A549 (cell line): ENCODE results near the gene ADARB2.
A peak's percentile ranks its signal among the peaks of the same experiment; 100 is the strongest.

Experiments used
- CBX2 ChIP-seq: fragments of 200-600 bp; sonication (generic); IDR thresholded peaks from 2 replicates; pipeline ENCODE4 v1.6.1; 2016; ENCODE audit warnings: low read depth, mild to moderate bottlenecking, borderline replicate concordance
- CHD2 ChIP-seq: fragments of 150-350 bp; IDR thresholded peaks from 2 replicates; pipeline ENCODE4 v1.6.1; 2014; ENCODE audit warnings: low read length; ENCODE audit not compliant: partially characterized antibody
- MYC ChIP-seq: IDR thresholded peaks from 2 replicates; pipeline ENCODE4 v1.6.1; 2012; ENCODE audit warnings: mild to moderate bottlenecking, inconsistent platforms, low read length, improper control_type of control experiment, borderline replicate concordance
- NPAS2 ChIP-seq: fragments of 250-450 bp; sonication (Bioruptor Pico); IDR thresholded peaks from 2 replicates; pipeline ENCODE4 v1.8.0; 2022; ENCODE audit warnings: mild to moderate bottlenecking, moderate library complexity, borderline replicate concordance
- NR3C1 ChIP-seq: fragments of >200 bp; sonication (Bioruptor Twin); formaldehyde crosslinking; IDR thresholded peaks from 3 replicates; pipeline ENCODE4 v1.6.1; 2017
- POLR2A ChIP-seq: IDR thresholded peaks from 2 replicates; pipeline ENCODE4 v1.6.1; 2012; ENCODE audit warnings: mild to moderate bottlenecking, low read length
- RAD21 ChIP-seq, 2 experiments: fragments of >200 bp in 1 of 2; sonication (Bioruptor Twin) in 1 of 2; formaldehyde crosslinking in 1 of 2; IDR thresholded peaks in 1 of 2; conservative IDR thresholded peaks in 1 of 2; 2 replicates in 1 of 2; 3 replicates in 1 of 2; pipeline ENCODE4 v1.6.1; 2012 to 2018; ENCODE audit warnings: inconsistent platforms in 1 of 2
- RARB ChIP-seq: fragments of 250-450 bp; sonication (Bioruptor Pico); IDR thresholded peaks from 2 replicates; pipeline ENCODE4 v1.8.0; 2021; ENCODE audit warnings: mild to moderate bottlenecking, moderate library complexity
- TFCP2L1 ChIP-seq: fragments of 250-450 bp; sonication (Bioruptor Pico); IDR thresholded peaks from 2 replicates; pipeline ENCODE4 v1.5.0; 2021; ENCODE audit warnings: mild to moderate bottlenecking
- TF ChIP-seq, protein P1 (sequence below): fragments of >200 bp; sonication (Bioruptor Twin); formaldehyde crosslinking; IDR thresholded peaks from 3 replicates; pipeline ENCODE4 v1.5.1; 2016
- TF ChIP-seq, protein P2 (sequence below): fragments of 450-650 bp; IDR thresholded peaks from 2 replicates; pipeline ENCODE4 v1.6.1; 2014; ENCODE audit warnings: antibody characterized with exemption
- TF ChIP-seq, protein P3 (sequence below): IDR thresholded peaks from 2 replicates; pipeline ENCODE4 v1.6.1; 2012
- TF ChIP-seq, protein P4 (sequence below): fragments of 200-600 bp; sonication (generic); IDR thresholded peaks from 2 replicates; pipeline ENCODE4 v1.6.1; 2016; ENCODE audit warnings: antibody characterized with exemption, mild to moderate bottlenecking, moderate library complexity

DNA sequence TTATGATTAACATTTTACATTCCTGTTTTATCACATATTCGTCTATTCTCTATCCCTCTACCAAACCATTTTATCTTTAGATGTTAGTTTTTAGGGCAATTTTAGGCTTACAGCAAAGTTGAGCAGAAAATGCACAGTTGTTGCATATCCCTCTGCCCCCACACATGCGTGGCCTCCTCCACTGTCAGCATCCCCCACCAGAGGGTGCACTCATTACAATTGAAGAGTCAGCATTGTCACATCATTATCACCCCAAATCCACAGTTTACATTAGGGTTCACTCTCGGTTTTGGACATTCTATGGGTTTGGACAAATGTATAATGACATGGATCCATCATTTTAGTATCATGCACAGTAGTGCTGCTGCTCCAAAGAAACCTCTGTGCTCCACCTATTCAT lies 594.7 kb downstream of the ADARB2 start:
- TF ChIP-seq POLR2A (no peak), TFCP2L1 (CRISPR knock-in tag) (no peak), NPAS2 (CRISPR knock-in tag) (no peak), RAD21 (conservative IDR thresholded peaks at IDR 0.05 in 1 of 2, IDR thresholded peaks at IDR 0.05 in 1 of 2) (peak in 1 of 2 experiments; percentile 34; a peak in 2 of 5 replicates), NR3C1 (no peak), CBX2 (no peak), CHD2 (no peak), MYC (no peak), RARB (no peak)
- TF ChIP-seq, protein P1, sequence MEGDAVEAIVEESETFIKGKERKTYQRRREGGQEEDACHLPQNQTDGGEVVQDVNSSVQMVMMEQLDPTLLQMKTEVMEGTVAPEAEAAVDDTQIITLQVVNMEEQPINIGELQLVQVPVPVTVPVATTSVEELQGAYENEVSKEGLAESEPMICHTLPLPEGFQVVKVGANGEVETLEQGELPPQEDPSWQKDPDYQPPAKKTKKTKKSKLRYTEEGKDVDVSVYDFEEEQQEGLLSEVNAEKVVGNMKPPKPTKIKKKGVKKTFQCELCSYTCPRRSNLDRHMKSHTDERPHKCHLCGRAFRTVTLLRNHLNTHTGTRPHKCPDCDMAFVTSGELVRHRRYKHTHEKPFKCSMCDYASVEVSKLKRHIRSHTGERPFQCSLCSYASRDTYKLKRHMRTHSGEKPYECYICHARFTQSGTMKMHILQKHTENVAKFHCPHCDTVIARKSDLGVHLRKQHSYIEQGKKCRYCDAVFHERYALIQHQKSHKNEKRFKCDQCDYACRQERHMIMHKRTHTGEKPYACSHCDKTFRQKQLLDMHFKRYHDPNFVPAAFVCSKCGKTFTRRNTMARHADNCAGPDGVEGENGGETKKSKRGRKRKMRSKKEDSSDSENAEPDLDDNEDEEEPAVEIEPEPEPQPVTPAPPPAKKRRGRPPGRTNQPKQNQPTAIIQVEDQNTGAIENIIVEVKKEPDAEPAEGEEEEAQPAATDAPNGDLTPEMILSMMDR: no peak
- TF ChIP-seq, protein P2, sequence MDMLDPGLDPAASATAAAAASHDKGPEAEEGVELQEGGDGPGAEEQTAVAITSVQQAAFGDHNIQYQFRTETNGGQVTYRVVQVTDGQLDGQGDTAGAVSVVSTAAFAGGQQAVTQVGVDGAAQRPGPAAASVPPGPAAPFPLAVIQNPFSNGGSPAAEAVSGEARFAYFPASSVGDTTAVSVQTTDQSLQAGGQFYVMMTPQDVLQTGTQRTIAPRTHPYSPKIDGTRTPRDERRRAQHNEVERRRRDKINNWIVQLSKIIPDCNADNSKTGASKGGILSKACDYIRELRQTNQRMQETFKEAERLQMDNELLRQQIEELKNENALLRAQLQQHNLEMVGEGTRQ: no peak
- TF ChIP-seq, protein P3, sequence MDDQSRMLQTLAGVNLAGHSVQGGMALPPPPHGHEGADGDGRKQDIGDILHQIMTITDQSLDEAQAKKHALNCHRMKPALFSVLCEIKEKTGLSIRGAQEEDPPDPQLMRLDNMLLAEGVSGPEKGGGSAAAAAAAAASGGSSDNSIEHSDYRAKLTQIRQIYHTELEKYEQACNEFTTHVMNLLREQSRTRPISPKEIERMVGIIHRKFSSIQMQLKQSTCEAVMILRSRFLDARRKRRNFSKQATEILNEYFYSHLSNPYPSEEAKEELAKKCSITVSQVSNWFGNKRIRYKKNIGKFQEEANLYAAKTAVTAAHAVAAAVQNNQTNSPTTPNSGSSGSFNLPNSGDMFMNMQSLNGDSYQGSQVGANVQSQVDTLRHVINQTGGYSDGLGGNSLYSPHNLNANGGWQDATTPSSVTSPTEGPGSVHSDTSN: no peak
- TF ChIP-seq, protein P4, sequence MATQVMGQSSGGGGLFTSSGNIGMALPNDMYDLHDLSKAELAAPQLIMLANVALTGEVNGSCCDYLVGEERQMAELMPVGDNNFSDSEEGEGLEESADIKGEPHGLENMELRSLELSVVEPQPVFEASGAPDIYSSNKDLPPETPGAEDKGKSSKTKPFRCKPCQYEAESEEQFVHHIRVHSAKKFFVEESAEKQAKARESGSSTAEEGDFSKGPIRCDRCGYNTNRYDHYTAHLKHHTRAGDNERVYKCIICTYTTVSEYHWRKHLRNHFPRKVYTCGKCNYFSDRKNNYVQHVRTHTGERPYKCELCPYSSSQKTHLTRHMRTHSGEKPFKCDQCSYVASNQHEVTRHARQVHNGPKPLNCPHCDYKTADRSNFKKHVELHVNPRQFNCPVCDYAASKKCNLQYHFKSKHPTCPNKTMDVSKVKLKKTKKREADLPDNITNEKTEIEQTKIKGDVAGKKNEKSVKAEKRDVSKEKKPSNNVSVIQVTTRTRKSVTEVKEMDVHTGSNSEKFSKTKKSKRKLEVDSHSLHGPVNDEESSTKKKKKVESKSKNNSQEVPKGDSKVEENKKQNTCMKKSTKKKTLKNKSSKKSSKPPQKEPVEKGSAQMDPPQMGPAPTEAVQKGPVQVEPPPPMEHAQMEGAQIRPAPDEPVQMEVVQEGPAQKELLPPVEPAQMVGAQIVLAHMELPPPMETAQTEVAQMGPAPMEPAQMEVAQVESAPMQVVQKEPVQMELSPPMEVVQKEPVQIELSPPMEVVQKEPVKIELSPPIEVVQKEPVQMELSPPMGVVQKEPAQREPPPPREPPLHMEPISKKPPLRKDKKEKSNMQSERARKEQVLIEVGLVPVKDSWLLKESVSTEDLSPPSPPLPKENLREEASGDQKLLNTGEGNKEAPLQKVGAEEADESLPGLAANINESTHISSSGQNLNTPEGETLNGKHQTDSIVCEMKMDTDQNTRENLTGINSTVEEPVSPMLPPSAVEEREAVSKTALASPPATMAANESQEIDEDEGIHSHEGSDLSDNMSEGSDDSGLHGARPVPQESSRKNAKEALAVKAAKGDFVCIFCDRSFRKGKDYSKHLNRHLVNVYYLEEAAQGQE: no peak
